Measurements from ENCODE around the gene ATOH8.
"Not testable (repeated sequence)": the region's sequence is repeated elsewhere in the genome, so short reads cannot be mapped to it uniquely, and the experiment has no call there.

ATOH8 gene

DNA sequence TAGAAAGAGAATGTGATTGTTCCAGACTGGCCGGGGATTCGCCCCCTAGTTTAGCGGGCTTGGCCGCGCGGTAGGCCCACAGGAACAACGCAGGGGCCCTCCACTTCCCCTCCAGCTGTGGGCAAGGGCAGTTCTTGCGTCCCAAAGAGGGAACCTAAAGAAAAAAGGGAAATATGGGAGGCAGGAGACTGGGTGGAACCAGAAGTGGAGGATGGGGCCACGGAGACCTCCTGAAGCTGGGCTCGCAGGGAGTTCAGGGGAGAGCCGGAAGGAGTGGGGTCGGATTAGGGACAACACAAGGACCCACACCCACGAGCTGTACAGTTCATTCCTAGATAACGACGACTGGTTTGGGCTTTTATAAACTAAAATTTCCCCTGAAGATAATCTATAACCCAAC, 41.5 kb upstream of the ATOH8 start:
- DNase-seq (ENCODE audit: low spot score in 2 of 2), result no peak
- Mint-ChIP-seq H3K4me1 (peaks cover 5% of the 10 kb centered on the region), H3K27ac (ENCODE audit: low read depth) (peak overlapping the region; percentile 29), H3K9me3 (no peaks in the 10 kb centered on the region), H3K36me3 (ENCODE audit: insufficient read depth) (peaks cover 3% of the 10 kb centered on the region), H3K4me3 (no peak overlapping the region), H3K27me3 (peaks cover 7% of the 10 kb centered on the region)
- no peak for ATAC-seq (replicated peaks; ENCODE audit: extremely low read depth, poor library complexity, severe bottlenecking)

DNA sequence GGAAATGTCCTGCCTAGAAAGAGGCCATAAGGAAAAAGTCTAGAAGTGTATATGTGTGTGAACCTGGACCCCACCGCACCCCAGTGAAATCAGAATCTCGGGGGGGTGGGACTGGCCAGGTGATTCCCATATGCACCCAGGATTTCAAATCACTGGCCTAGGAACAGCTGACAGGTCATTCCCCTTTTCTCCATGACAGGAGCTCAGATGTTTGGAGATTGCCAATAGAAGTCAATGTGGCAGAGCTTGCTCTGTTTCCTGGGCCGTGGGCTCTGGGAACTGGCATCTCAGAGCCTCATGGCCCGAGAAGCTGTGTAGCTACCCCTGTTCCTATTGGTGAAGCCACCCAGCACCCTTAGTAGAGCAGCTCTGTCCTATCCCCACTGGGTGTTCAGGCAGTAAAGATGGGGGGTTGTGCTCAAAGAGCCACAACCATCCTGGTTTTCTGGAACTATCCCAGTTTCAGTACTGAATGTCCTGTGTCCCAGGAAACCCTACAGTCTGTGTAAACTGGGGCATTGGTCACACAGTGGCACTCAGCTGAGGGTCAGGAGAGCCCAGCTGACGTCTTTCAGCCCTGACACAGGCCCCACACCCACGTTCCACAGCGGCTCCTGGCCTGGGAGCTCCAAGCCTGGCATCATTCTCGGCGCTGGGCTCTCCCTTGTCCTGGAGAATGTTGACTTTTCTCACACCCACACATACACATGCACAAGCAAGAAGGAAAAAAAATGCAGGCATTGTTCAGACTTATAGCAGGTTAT, 40.8 kb upstream of the ATOH8 start:
- H3K27me3 Mint-ChIP-seq, result peaks cover 7% of the 10 kb centered on the region
- DNase-seq (ENCODE audit: low spot score in 2 of 2), result no peak
- ATAC-seq (replicated peaks; ENCODE audit: extremely low read depth, poor library complexity, severe bottlenecking), result no peak
- no peak overlapping the region for H3K4me3 Mint-ChIP-seq
- H3K27ac Mint-ChIP-seq (ENCODE audit: low read depth), result peak overlapping the region; percentile 29
- peaks cover 3% of the 10 kb centered on the region for H3K36me3 Mint-ChIP-seq (ENCODE audit: insufficient read depth)
- no peaks in the 10 kb centered on the region for H3K9me3 Mint-ChIP-seq
- H3K4me1 Mint-ChIP-seq, result peaks cover 4% of the 10 kb centered on the region

DNA sequence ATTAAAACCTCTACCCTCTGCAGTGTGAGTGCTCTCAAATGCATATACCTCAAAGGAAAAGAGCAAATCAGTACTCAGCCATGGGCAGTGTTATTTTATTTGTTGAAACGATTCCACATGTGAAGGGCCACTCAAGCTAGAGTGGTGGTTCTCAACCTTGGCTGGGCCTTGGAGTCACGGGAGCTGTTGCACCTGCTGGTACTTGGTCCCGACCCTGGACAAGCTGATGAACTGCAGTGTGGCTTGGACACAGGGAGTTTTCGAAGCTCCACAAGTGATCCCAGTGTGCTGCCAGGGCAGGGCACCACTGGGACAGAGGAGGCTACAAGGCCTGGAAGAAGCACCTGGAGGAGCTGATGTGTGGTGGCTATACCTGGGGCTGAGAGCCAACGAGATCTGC, 40.0 kb upstream of the ATOH8 start:
- Mint-ChIP-seq H3K9me3 (no peaks in the 10 kb centered on the region), H3K27ac (ENCODE audit: low read depth) (no peak overlapping the region), H3K36me3 (ENCODE audit: insufficient read depth) (peaks cover 3% of the 10 kb centered on the region), H3K4me3 (no peak overlapping the region), H3K4me1 (peaks cover 4% of the 10 kb centered on the region), H3K27me3 (peaks cover 12% of the 10 kb centered on the region)
- ATAC-seq (replicated peaks; ENCODE audit: extremely low read depth, poor library complexity, severe bottlenecking) (no peak), DNase-seq (ENCODE audit: low spot score in 2 of 2) (no peak)

DNA sequence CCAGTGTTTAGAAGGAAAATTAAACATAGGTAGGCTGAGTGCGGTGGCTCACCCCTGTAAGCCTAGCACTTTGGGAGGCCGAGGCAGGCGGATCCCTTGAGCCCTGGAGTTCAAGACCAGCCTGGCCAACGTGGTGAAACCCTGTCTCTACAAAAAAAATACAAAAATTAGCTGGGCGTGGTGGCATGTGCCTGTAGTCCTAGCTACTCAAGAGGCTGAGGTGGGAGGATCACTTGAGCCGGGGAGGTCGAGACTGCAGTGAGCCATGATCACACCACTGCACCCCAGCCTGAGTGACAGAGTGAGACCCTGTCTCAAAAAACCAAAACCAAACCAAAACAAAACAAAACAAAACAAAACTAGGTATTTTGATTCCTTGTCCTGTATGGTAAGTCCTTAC, 39.4 kb upstream of the ATOH8 start:
- not testable (repeated sequence) for H3K27ac Mint-ChIP-seq (ENCODE audit: low read depth); H3K36me3 Mint-ChIP-seq (ENCODE audit: insufficient read depth); ATAC-seq (replicated peaks; ENCODE audit: extremely low read depth, poor library complexity, severe bottlenecking); DNase-seq (ENCODE audit: low spot score in 2 of 2); H3K4me1 Mint-ChIP-seq; H3K4me3 Mint-ChIP-seq; H3K9me3 Mint-ChIP-seq
- peaks cover 16% of the 10 kb centered on the region for H3K27me3 Mint-ChIP-seq

DNA sequence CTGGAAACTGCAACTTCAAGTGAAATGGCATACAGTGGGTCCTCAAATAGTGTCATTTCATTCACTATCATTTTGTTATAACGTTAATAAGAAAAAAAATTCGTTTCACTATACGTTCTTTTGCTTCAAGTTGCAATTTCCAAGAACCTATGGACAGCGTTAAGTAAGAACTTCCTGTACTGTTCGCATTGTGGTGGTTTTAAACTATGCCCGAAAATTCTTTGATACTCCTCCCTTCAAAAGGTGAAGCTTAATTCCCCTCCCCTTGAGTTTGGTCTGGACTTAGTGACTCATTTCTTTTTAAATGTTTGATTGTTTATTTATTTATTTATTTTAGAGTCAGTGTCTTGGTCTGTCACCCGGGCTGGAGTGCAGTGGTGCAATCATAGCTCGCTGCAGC, 39.0 kb upstream of the ATOH8 start:
- no peak overlapping the region for H3K27ac Mint-ChIP-seq (ENCODE audit: low read depth)
- DNase-seq (ENCODE audit: low spot score in 2 of 2), result no peak
- peaks cover 16% of the 10 kb centered on the region for H3K27me3 Mint-ChIP-seq
- no peak for ATAC-seq (replicated peaks; ENCODE audit: extremely low read depth, poor library complexity, severe bottlenecking)
- no peaks in the 10 kb centered on the region for H3K9me3 Mint-ChIP-seq
- H3K4me3 Mint-ChIP-seq, result no peak overlapping the region
- H3K36me3 Mint-ChIP-seq (ENCODE audit: insufficient read depth), result peaks cover 3% of the 10 kb centered on the region
- peaks cover 4% of the 10 kb centered on the region for H3K4me1 Mint-ChIP-seq

DNA sequence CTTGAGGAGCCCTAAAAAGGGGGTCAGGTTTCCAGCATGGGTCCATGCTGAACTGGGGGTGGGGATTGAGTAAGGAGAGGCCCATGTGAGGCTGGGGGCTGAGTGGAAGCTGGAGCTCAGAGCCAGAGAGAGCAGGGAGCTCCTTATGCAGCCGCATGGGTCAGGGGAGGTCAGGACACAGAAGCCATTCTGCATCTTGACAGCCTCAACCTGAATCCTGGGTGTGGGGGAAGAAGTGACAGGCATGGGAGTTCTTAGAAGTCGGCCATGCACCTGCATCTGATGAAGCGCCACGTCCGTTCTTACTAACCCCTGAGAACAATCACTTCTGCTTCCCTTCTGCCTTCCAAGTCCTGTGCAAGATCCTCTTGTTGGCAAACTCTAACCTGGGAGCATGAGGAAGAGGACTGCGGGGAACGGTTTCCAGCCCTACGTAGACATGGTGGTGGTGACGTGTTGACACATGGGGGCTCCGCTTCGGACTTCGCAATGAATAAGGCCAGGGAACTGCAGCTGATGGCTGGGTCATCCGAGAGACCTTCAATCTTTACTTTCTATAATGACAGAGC, 37.4 kb upstream of the ATOH8 start:
- H3K9me3 Mint-ChIP-seq, result no peaks in the 10 kb centered on the region
- peaks cover 16% of the 10 kb centered on the region for H3K27me3 Mint-ChIP-seq
- H3K4me1 Mint-ChIP-seq, result peaks cover 4% of the 10 kb centered on the region
- no peak overlapping the region for H3K4me3 Mint-ChIP-seq
- peaks cover 3% of the 10 kb centered on the region for H3K36me3 Mint-ChIP-seq (ENCODE audit: insufficient read depth)
- ATAC-seq (replicated peaks; ENCODE audit: extremely low read depth, poor library complexity, severe bottlenecking) (no peak), DNase-seq (ENCODE audit: low spot score in 2 of 2) (no peak)
- H3K27ac Mint-ChIP-seq (ENCODE audit: low read depth), result no peak overlapping the region

DNA sequence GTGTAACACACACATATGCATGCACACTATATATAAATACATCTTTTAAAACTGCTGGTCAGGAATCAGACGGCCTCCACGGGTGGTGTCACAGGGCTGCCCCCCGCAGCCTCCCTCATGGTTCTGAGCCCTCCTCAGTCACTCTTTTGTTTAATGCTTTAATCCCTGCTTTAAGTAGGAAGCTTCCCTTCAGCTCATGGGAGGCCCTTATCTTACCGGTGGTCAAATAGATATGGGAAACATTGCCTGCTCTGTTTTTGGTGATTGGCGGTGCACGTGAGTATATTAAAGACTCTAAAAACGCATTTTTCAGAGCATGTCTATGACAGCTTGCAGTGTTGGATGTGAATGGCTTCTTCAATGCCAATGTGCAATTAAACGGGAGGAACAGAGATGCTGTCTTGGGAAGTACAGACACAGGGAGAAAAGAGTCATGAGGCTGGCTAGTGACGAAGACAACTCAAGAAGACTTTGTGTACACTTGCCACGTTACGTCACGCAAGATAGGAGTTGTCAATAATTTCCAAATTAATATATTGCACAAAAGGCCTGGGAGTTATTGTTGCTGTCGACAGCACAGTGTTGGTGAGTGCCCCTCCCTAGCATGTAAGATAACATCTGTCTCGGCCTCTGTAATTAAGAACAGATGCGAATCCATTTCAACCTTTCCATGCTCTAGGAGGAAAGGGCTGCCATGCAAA, 36.3 kb upstream of the ATOH8 start:
- Mint-ChIP-seq H3K9me3 (no peaks in the 10 kb centered on the region), H3K4me1 (peaks cover 4% of the 10 kb centered on the region), H3K4me3 (no peak overlapping the region), H3K36me3 (ENCODE audit: insufficient read depth) (peaks cover 3% of the 10 kb centered on the region), H3K27ac (ENCODE audit: low read depth) (no peak overlapping the region), H3K27me3 (peaks cover 16% of the 10 kb centered on the region)
- no peak for DNase-seq (ENCODE audit: low spot score in 2 of 2)
- ATAC-seq (replicated peaks; ENCODE audit: extremely low read depth, poor library complexity, severe bottlenecking), result no peak

DNA sequence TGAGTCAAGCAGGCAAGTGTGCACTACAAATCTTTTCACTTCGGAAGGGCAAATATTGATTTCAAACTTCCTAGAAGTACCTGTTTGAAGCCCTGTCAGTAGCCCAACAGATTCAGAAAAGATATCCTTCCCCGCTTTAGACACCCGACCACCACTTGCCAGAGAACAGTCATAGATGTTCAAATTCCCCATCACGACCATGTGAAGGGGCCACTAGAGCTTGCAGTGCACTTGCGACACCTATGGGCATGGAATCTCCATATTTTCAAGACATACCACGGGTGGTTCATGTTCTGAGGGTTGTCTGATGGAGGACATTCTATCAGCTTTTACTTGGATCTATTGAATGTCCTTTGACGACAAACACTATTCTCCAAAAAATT, 35.8 kb upstream of the ATOH8 start:
- Mint-ChIP-seq H3K9me3 (no peaks in the 10 kb centered on the region), H3K4me3 (no peak overlapping the region), H3K27ac (ENCODE audit: low read depth) (no peak overlapping the region), H3K4me1 (peaks cover 4% of the 10 kb centered on the region), H3K27me3 (peaks cover 16% of the 10 kb centered on the region), H3K36me3 (ENCODE audit: insufficient read depth) (peaks cover 3% of the 10 kb centered on the region)
- no peak for ATAC-seq (replicated peaks; ENCODE audit: extremely low read depth, poor library complexity, severe bottlenecking)
- no peak for DNase-seq (ENCODE audit: low spot score in 2 of 2)

DNA sequence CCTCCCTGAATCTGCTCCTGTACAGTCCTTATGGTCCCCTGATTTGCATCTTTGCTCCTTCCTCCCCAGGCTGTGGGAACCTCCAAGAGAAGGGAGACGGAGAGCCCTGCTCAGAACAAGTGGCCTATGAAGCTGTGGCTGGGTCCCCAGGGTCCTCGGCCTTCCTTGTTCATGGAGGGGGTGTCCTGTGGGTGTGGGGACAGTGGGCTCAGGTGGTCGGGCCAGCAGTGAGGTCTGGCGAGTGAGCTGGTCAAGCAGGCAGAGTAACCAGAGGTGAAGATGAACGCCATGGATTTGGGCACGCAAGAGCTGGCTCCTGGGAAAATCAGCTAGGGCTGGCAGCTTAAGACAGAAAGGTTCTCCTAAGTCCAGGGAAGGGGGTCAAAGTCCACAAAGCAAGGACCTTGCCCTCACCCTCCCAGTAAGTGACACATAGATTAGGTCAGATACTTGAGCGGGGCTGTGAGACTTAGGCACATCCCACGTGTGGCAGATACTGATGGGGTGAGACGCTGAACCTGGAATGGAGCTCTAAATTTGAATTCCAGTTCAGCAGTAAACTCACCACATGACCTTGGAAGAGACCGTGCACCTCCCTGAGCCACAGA, 34.8 kb upstream of the ATOH8 start:
- H3K27ac Mint-ChIP-seq (ENCODE audit: low read depth), result no peak overlapping the region
- no peak for ATAC-seq (replicated peaks; ENCODE audit: extremely low read depth, poor library complexity, severe bottlenecking)
- H3K4me1 Mint-ChIP-seq, result peaks cover 2% of the 10 kb centered on the region

DNA sequence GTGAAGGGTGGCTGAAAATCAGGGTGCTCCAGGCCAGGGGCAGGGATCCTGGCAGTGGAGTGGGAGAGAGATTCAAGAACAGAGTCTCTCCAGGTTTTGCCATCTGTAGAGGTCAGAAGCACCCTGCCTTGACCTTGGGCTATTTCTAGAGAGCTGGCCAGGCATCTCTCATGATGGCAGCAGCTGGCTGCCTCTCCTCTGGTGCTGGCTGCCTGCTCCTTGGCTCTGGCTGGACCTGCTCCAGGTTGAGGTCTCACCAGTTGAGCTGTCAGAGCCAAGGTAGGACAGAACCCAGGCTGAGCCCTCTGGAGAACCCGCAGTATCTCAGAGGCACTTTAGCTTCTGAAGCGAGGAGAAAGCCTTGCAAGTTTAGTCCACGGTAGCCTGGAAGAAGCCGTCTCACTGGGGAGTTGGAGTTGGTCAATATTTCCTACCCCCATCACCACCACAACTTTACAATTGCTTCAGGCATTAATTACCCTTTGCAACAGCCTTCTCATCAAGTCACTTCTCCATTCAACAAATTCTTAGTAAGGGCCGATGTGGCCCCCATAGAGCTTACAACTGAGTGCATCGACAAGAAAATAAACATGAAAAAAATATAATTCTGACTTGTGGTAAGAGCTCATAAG, 34.1 kb upstream of the ATOH8 start:
- Mint-ChIP-seq H3K4me3 (no peak overlapping the region), H3K4me1 (no peaks in the 10 kb centered on the region), H3K9me3 (no peaks in the 10 kb centered on the region), H3K36me3 (ENCODE audit: insufficient read depth) (peaks cover 3% of the 10 kb centered on the region), H3K27me3 (peaks cover 16% of the 10 kb centered on the region), H3K27ac (ENCODE audit: low read depth) (no peak overlapping the region)
- DNase-seq (ENCODE audit: low spot score in 2 of 2) (no peak), ATAC-seq (replicated peaks; ENCODE audit: extremely low read depth, poor library complexity, severe bottlenecking) (no peak)

More for the DNA sequence above, 34.8 kb upstream of the ATOH8 start:
- Mint-ChIP-seq H3K4me3 (no peak overlapping the region), H3K9me3 (no peaks in the 10 kb centered on the region), H3K36me3 (ENCODE audit: insufficient read depth) (peaks cover 3% of the 10 kb centered on the region), H3K27me3 (peaks cover 16% of the 10 kb centered on the region)
- no peak for DNase-seq (ENCODE audit: low spot score in 2 of 2)

DNA sequence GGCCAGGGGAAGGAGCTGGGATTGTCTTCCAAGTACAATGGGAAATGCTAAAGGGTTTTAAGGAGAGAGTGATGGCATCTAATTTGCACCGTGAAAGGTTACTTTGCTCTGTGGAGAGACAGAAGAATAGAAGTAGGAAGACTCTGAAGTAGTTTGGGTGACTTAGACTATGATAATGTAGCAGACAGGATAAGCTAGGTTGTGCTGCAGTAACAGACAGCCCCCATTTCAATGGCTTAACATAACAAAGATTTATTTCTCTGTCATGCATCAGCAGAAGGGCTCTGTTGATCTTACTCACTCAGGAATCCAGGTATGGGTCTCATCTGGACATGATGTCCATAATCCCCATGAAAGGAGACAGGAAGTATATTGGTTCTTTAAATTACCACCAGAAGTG, 33.3 kb upstream of the ATOH8 start:
- no peaks in the 10 kb centered on the region for H3K4me1 Mint-ChIP-seq
- no peak overlapping the region for H3K27ac Mint-ChIP-seq (ENCODE audit: low read depth)
- DNase-seq (ENCODE audit: low spot score in 2 of 2), result no peak
- H3K4me3 Mint-ChIP-seq, result no peak overlapping the region
- ATAC-seq (replicated peaks; ENCODE audit: extremely low read depth, poor library complexity, severe bottlenecking), result no peak
- H3K36me3 Mint-ChIP-seq (ENCODE audit: insufficient read depth), result peaks cover 3% of the 10 kb centered on the region
- peaks cover 13% of the 10 kb centered on the region for H3K27me3 Mint-ChIP-seq
- H3K9me3 Mint-ChIP-seq, result no peaks in the 10 kb centered on the region

DNA sequence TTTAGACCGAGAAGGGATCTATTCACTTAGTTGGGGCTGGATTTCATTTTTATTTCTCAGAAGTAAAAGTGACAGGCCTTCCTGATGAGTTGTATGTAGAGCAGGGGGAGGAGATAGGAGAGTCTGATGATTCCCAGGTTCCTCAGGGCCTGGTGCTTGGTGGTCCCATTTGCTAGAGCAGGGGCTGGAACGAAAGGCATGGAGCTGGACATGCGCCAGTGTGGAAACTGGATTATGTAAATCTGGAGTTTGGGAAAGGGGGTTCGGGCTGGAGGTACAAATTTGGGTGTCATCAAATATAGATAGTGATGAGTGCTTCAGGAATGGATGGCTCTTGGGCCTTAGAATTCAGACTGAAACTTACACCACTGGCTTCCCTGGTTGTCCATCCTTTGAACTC, 32.1 kb upstream of the ATOH8 start:
- Mint-ChIP-seq H3K4me1 (no peaks in the 10 kb centered on the region), H3K36me3 (ENCODE audit: insufficient read depth) (no peaks in the 10 kb centered on the region), H3K27me3 (peaks cover 9% of the 10 kb centered on the region), H3K9me3 (no peaks in the 10 kb centered on the region), H3K4me3 (no peak overlapping the region), H3K27ac (ENCODE audit: low read depth) (no peak overlapping the region)
- ATAC-seq (replicated peaks; ENCODE audit: extremely low read depth, poor library complexity, severe bottlenecking) (no peak), DNase-seq (ENCODE audit: low spot score in 2 of 2) (no peak)
